AG04449 (cell line): ENCODE measurements around the gene PLK3.

ENCODE experiments used
- CTCF ChIA-PET: fragments of 350-600 bp; formaldehyde crosslinking; extraction: SDS; loops from one replicate; lab custom pipeline; 2021; ENCODE audit warnings: antibody characterized with exemption; lab: Yijun Ruan, JAX
- POLR2A ChIA-PET: fragments of 400-600, 350-600 bp; formaldehyde crosslinking; extraction: SDS; loops from one replicate; lab custom pipeline; 2020; ENCODE audit warnings: antibody characterized with exemption, inconsistent platforms; lab: Yijun Ruan, JAX
- DNase-seq: peaks from one replicate; pipeline ENCODE4 v3.0.0-alpha.2; 2010; ENCODE audit warnings: low read depth, low spot score
- H3K4me3 ChIP-seq: 2 replicates; pipeline ENCODE4 v1.5.1; 2011; ENCODE audit warnings: low read depth, mild to moderate bottlenecking, control low read depth, low read length
- CTCF ChIP-seq: IDR thresholded peaks from one replicate; pipeline ENCODE4 v1.5.1; 2011; ENCODE audit warnings: mild to moderate bottlenecking, moderate library complexity, low read length, control low read depth, inconsistent platforms; ENCODE audit not compliant: insufficient read depth; ENCODE audit errors: missing control alignments

The PLK3 gene

GRCh38 chr1:44786138-44786840 lies 13.9 kb upstream of the PLK3 start:
- DNase-seq: no peak
- ChIA-PET POLR2A (interaction anchor here (0.8 to 1.5 kb wide), 4 partner anchors 10 to 32 kb away, joined by 4 to 7 read pairs (median 6); partner anchors contain the start of genes PLK3 and RPS8), CTCF (interaction anchor here (0.7 to 6.4 kb wide), 15 partner anchors 7 to 514 kb away, joined by 3 to 40 read pairs (median 6); partner anchors contain the start of genes BTBD19, HECTD3, PLK3 and RNU5D-1)
- TF ChIP-seq CTCF: peak; percentile 96
- peak overlapping the region; percentile 50 for H3K4me3 ChIP-seq

GRCh38 chr1:44786841-44787426 lies 13.2 kb upstream of the PLK3 start:
- TF ChIP-seq CTCF: no peak
- POLR2A ChIA-PET: interaction anchor here (0.8 to 1.2 kb wide), 3 partner anchors 11 to 32 kb away, joined by 4 to 7 read pairs (median 7); partner anchors contain the start of gene PLK3
- CTCF ChIA-PET: interaction anchor here (0.7 to 6.4 kb wide), 11 partner anchors 9 to 513 kb away, joined by 3 to 40 read pairs (median 6); partner anchors contain the start of genes HECTD3, PLK3, RNU5D-1 and RPS8
- no peak overlapping the region for H3K4me3 ChIP-seq
- DNase-seq: no peak

GRCh38 chr1:44787506-44787905 lies 12.7 kb upstream of the PLK3 start:
- no peak overlapping the region for H3K4me3 ChIP-seq
- no peak for DNase-seq
- POLR2A ChIA-PET: no interaction called here
- TF ChIP-seq CTCF: no peak
- CTCF ChIA-PET: interaction anchor here (1.0 to 6.4 kb wide), 9 partner anchors 10 to 224 kb away, joined by 3 to 40 read pairs (median 5); partner anchors contain the start of genes HECTD3, PLK3, RNU5D-1 and RPS8

- ChIA-PET POLR2A (no interaction called here), CTCF (interaction anchor here (1.0 to 6.4 kb wide), 6 partner anchors 9 to 59 kb away, joined by 3 to 40 read pairs (median 14); partner anchors contain the start of genes PLK3, RNU5D-1 and RPS8)
- no peak for DNase-seq
- H3K4me3 ChIP-seq: no peak within 1 kb of the TSS
- no peak for TF ChIP-seq CTCF
Observed at GRCh38 chr1:44788120-44788860, 11.9 kb upstream of the PLK3 start, which contains the start of gene BEST4. Gene BEST4 (minus strand): TSS chr1:44788170. CDS start chr1:44787705, 465 bp downstream.

GRCh38 chr1:44790968-44791801 lies 9.0 kb upstream of the PLK3 start:
- ChIA-PET CTCF (interaction anchor here (0.8 to 5.1 kb wide), 11 partner anchors 8 to 512 kb away, joined by 3 to 30 read pairs (median 4); partner anchors contain the start of genes HECTD3, PLK3 and RNU5D-1), POLR2A (interaction anchor here (0.6 to 1.7 kb wide), 3 partner anchors 9 to 16 kb away, joined by 3 to 13 read pairs (median 10); partner anchors contain the start of genes PLK3 and RPS8)
- no peak for DNase-seq
- H3K4me3 ChIP-seq: no peak overlapping the region
- TF ChIP-seq CTCF: no peak
